ENCODE data around the gene MISP.
"Not testable (repeated sequence)": the region's sequence is repeated elsewhere in the genome, so short reads cannot be mapped to it uniquely, and the experiment has no call there.

Gene MISP

GRCh38 chr19:725461-726089 is 25.3 kb upstream of the MISP start:
- DNase-seq (ENCODE audit: low spot score), result no peak

GRCh38 chr19:726993-727956 is 23.6 kb upstream of the MISP start:
- DNase-seq (ENCODE audit: low spot score), result no peak

GRCh38 chr19:728011-728410 is 22.9 kb upstream of the MISP start:
- DNase-seq (ENCODE audit: low spot score), result no peak

- not testable (repeated sequence) for DNase-seq (ENCODE audit: low spot score)
Measured at GRCh38 chr19:729564-729963, 21.3 kb upstream of the MISP start.

GRCh38 chr19:729965-730668 is 20.8 kb upstream of the MISP start:
- no peak for DNase-seq (ENCODE audit: low spot score)

GRCh38 chr19:731000-731399 is 19.9 kb upstream of the MISP start:
- DNase-seq (ENCODE audit: low spot score), result no peak

- no peak for DNase-seq (ENCODE audit: low spot score)
Measured at GRCh38 chr19:732148-733069, 18.5 kb upstream of the MISP start.

- no peak for DNase-seq (ENCODE audit: low spot score)
Measured at GRCh38 chr19:734716-735115, 16.2 kb upstream of the MISP start.

GRCh38 chr19:736125-736524 is 14.8 kb upstream of the MISP start:
- DNase-seq (ENCODE audit: low spot score), result no peak

GRCh38 chr19:737591-738093 is 13.3 kb upstream of the MISP start:
- peak; percentile 38 for DNase-seq (ENCODE audit: low spot score)

- no peak for DNase-seq (ENCODE audit: low spot score)
Measured at GRCh38 chr19:738509-739128, 12.3 kb upstream of the MISP start.

GRCh38 chr19:739998-740715 is 10.8 kb upstream of the MISP start:
- no peak for DNase-seq (ENCODE audit: low spot score)

- DNase-seq (ENCODE audit: low spot score), result not testable (repeated sequence)
Measured at GRCh38 chr19:740816-741505, 10.0 kb upstream of the MISP start.

- DNase-seq (ENCODE audit: low spot score), result no peak
Measured at GRCh38 chr19:741506-742131, 9.3 kb upstream of the MISP start.

GRCh38 chr19:742540-743075 is 8.3 kb upstream of the MISP start:
- DNase-seq (ENCODE audit: low spot score), result no peak

GRCh38 chr19:743168-743687 is 7.7 kb upstream of the MISP start:
- DNase-seq (ENCODE audit: low spot score), result no peak

GRCh38 chr19:745138-745537 is 5.8 kb upstream of the MISP start:
- DNase-seq (ENCODE audit: low spot score), result not testable (repeated sequence)

GRCh38 chr19:746208-746819 is 4.6 kb upstream of the MISP start:
- no peak for DNase-seq (ENCODE audit: low spot score)
